Epithelial cell of esophagus (primary cell): ENCODE results near the gene DUSP22.

Experiments
- DNase-seq: peaks from one replicate; pipeline ENCODE4 v3.0.0; 2010; ENCODE audit warnings: low read depth
- H3K4me3 ChIP-seq: 2 replicates; pipeline ENCODE4 v1.5.1; 2011; ENCODE audit warnings: mild to moderate bottlenecking, low read length, control low read depth
- CTCF ChIP-seq: IDR thresholded peaks from 2 replicates; pipeline ENCODE4 v1.5.1; 2011; ENCODE audit warnings: low read depth, mild to moderate bottlenecking, low read length, control low read depth, inconsistent platforms; ENCODE audit not compliant: insufficient read depth; ENCODE audit errors: missing control alignments

Gene DUSP22

DNA sequence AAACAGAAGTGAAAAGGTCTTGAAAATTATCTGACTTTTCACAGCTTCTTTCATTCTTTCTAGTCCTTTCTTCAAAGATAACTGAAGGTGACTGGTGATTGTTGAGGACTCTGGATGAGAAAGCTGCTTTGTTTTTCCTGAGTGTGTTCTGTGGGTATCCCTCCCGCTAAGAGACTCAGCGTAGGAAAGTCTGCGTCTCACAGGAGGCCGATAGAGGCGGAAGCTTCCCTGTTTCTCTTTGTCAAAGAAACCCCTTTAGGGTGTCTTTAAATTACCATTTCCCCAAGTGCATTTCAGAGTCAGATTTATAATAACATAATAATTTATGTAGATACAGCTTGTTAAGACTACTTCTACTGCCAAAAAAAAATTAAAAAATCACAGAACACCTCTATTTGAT, 68.1 kb downstream of the DUSP22 start:
- DNase-seq = no peak
- no peak overlapping the region for H3K4me3 ChIP-seq
- TF ChIP-seq CTCF = no peak

- no peak for DNase-seq
- H3K4me3 ChIP-seq = no peak overlapping the region
- TF ChIP-seq CTCF = no peak
Observed at GRCh38 chr6:360764-361373, 68.6 kb downstream of the DUSP22 start.

GRCh38 chr6:361411-362132, 69.3 kb downstream of the DUSP22 start:
- TF ChIP-seq CTCF = no peak
- DNase-seq = no peak
- H3K4me3 ChIP-seq = no peak overlapping the region

- no peak for TF ChIP-seq CTCF
- no peak for DNase-seq
- H3K4me3 ChIP-seq = no peak overlapping the region
Observed at GRCh38 chr6:362231-362923, 70.1 kb downstream of the DUSP22 start.

GRCh38 chr6:362924-363249, 70.6 kb downstream of the DUSP22 start:
- no peak for TF ChIP-seq CTCF
- H3K4me3 ChIP-seq = no peak overlapping the region
- no peak for DNase-seq

DNA sequence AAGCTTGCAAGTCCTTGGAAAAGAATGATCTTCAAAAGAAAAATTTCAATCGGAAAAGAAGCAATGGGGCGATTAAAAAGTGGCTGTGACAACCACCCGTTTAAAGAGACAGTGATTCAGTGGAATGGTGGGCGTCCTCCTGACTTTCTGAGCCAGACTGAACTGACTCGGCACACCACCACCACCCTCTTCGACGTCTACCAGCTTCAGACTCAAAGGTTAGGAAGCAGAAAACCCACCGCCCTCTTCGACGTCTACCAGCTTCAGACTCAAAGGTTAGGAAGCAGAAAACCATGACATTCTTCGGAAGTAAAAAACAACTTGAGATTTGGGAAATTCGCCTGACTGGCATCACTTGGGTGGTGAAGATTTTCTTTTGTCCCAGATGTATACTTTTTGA, 71.0 kb downstream of the DUSP22 start:
- no peak overlapping the region for H3K4me3 ChIP-seq
- no peak for DNase-seq
- TF ChIP-seq CTCF = no peak
